Mucosa of descending colon (tissue), 3 donors: ENCODE measurements around the gene ATP6V0A4. TPM values are rescaled to one million over a fixed set of nuclear protein-coding genes. Genes with fewer than 3 reads are reported as not detected.
"Not testable (repeated sequence)": the region's sequence is repeated elsewhere in the genome, so short reads cannot be mapped to it uniquely, and the experiment has no call there.

ENCODE experiments used
- ATAC-seq: fragments of 200-7000 bp; cut with Tn5 transposase; one replicate; pipeline ENCODE4 v1.9.1; 2020; ENCODE audit warnings: mild to moderate bottlenecking, moderate library complexity
- DNase-seq, 3 donors: peaks; one replicate each; pipeline ENCODE4 v3.0.0-alpha.2; 2020
- H3K36me3 ChIP-seq: fragments of 200-600 bp; one replicate; pipeline ENCODE4 v1.8.0; 2021; ENCODE audit warnings: low read depth, mild to moderate bottlenecking
- H3K4me1 ChIP-seq: fragments of 200-600 bp; one replicate; pipeline ENCODE4 v1.8.0; 2021; ENCODE audit warnings: low read depth, mild to moderate bottlenecking
- H3K4me3 ChIP-seq: fragments of 200-600 bp; one replicate; pipeline ENCODE4 v1.8.0; 2021; ENCODE audit warnings: mild to moderate bottlenecking
- H3K9me3 ChIP-seq: fragments of 200-600 bp; one replicate; pipeline ENCODE4 v1.8.0; 2021; ENCODE audit warnings: mild to moderate bottlenecking
- CTCF ChIP-seq: fragments of 200-600 bp; IDR thresholded peaks from one replicate; pipeline ENCODE4 v1.8.0; 2022; ENCODE audit warnings: antibody characterized with exemption, mild to moderate bottlenecking
- intact Hi-C, 2 donors: fragments of 100-400 bp; cut with DNase I in 1 of 2; cut with micrococcal nuclease in 1 of 2; formaldehyde crosslinking; loops; one replicate each; pipeline versions ENCODE4 v1.11.0 to v1.11.1; 2022; cut with DNase I, micrococcal nuclease
- total RNA-seq, 3 donors: library from RNA; stranded (reverse); fragmentation: NEBNext Ultra II Directional in 2 of 3; extraction: Animal tissue kit (Norgen Biotek cat#: 25700) in 2 of 3; gene quantifications; one replicate each; pipeline versions ENCODE4 v1.2.1 to v1.2.4, GENCODE V29; 2021 to 2023
- donor health status: DM: no; HTN: no; CAD: no; lungs with moderate emphysema.
- donor health status: DM: no; HTN: no; CAD: no.
- donor health status: DM: no; HTN: yes; CAD: no.

Gene ATP6V0A4
- total RNA-seq, 3 donors from 2014 or later: not detected

- ATAC-seq: no peak
- no peak for DNase-seq
- intact Hi-C loops: no loop called here
- no peaks in the 10 kb centered on the region for H3K36me3 ChIP-seq
- TF ChIP-seq CTCF: no peak
- no peak overlapping the region for H3K4me3 ChIP-seq
- H3K9me3 ChIP-seq: no peaks in the 10 kb centered on the region
- H3K4me1 ChIP-seq: peaks cover 5% of the 10 kb centered on the region
Measured at GRCh38 chr7:138690495-138690894, 107.5 kb downstream of the ATP6V0A4 start.

- H3K4me1 ChIP-seq, H3K9me3 ChIP-seq, H3K36me3 ChIP-seq, H3K4me3 ChIP-seq, intact Hi-C loops, ATAC-seq, DNase-seq: not testable (repeated sequence)
Measured at GRCh38 chr7:138688037-138688436, 110.0 kb downstream of the ATP6V0A4 start.

GRCh38 chr7:138684340-138684739, 113.7 kb downstream of the ATP6V0A4 start:
- Histone ChIP-seq H3K9me3 (no peaks in the 10 kb centered on the region), H3K4me3 (no peak overlapping the region), H3K4me1 (no peaks in the 10 kb centered on the region), H3K36me3 (no peaks in the 10 kb centered on the region)
- DNase-seq (no peak), ATAC-seq (no peak)
- no peak for TF ChIP-seq CTCF
- intact Hi-C loops: no loop called here

- no peak for ATAC-seq
- no peaks in the 10 kb centered on the region for H3K4me1 ChIP-seq
- H3K9me3 ChIP-seq: no peaks in the 10 kb centered on the region
- no peak overlapping the region for H3K4me3 ChIP-seq
- intact Hi-C loops: no loop called here
- no peak for TF ChIP-seq CTCF
- no peak for DNase-seq
- H3K36me3 ChIP-seq: no peaks in the 10 kb centered on the region
Measured at GRCh38 chr7:138679793-138680192, 118.2 kb downstream of the ATP6V0A4 start.

- TF ChIP-seq CTCF: no peak
- no peaks in the 10 kb centered on the region for H3K36me3 ChIP-seq
- H3K9me3 ChIP-seq: no peaks in the 10 kb centered on the region
Measured at GRCh38 chr7:138670594-138670993, 127.4 kb downstream of the ATP6V0A4 start.

GRCh38 chr7:138669364-138669763, 128.6 kb downstream of the ATP6V0A4 start:
- peak in 1 of 3 donors; percentile 45 for DNase-seq
- Histone ChIP-seq H3K9me3 (no peaks in the 10 kb centered on the region), H3K36me3 (no peaks in the 10 kb centered on the region), H3K4me1 (peaks cover 8% of the 10 kb centered on the region), H3K4me3 (no peak overlapping the region)
- ATAC-seq: peak; percentile 89
- intact Hi-C loops: no loop called here
- no peak for TF ChIP-seq CTCF

More at GRCh38 chr7:138670594-138670993, 127.4 kb downstream of the ATP6V0A4 start:
- DNase-seq: no peak
- Histone ChIP-seq H3K4me1 (peaks cover 8% of the 10 kb centered on the region), H3K4me3 (no peak overlapping the region)
- intact Hi-C loops: no loop called here
- ATAC-seq: no peak
